Measurements from ENCODE around the gene MBD3L4.
"Not testable (repeated sequence)": the region's sequence is repeated elsewhere in the genome, so short reads cannot be mapped to it uniquely, and the experiment has no call there.

Gene MBD3L4

GRCh38 chr19:7055679-7056078 is 15.7 kb upstream of the MBD3L4 start:
- not testable (repeated sequence) for H4K20me1 ChIP-seq (ENCODE audit: insufficient read depth, low read length); H2AFZ ChIP-seq (ENCODE audit: low read depth, low read length); ATAC-seq (ENCODE audit: insufficient read depth, low read depth); DNase-seq; H3K27ac ChIP-seq (ENCODE audit: low read length); H3K9me3 ChIP-seq (ENCODE audit: insufficient read depth, low read length, severe bottlenecking); H3K9ac ChIP-seq (ENCODE audit: low read depth, low read length); H3K4me2 ChIP-seq (ENCODE audit: insufficient read depth, low read length); H3K4me1 ChIP-seq (ENCODE audit: insufficient read depth, low read length); H3K27me3 ChIP-seq (ENCODE audit: insufficient read depth, low read length, poor library complexity); H3K79me2 ChIP-seq (ENCODE audit: insufficient read depth, low read length); H3K4me3 ChIP-seq (ENCODE audit: low read depth in 1 of 2, low read length in 2 of 2); H3K36me3 ChIP-seq (ENCODE audit: insufficient read depth, low read length)

- H3K4me3 ChIP-seq (ENCODE audit: low read depth in 1 of 2, low read length in 2 of 2); H3K36me3 ChIP-seq (ENCODE audit: insufficient read depth, low read length); H3K79me2 ChIP-seq (ENCODE audit: insufficient read depth, low read length); H3K4me2 ChIP-seq (ENCODE audit: insufficient read depth, low read length); H4K20me1 ChIP-seq (ENCODE audit: insufficient read depth, low read length); H3K4me1 ChIP-seq (ENCODE audit: insufficient read depth, low read length); H2AFZ ChIP-seq (ENCODE audit: low read depth, low read length); H3K27ac ChIP-seq (ENCODE audit: low read length); H3K9me3 ChIP-seq (ENCODE audit: insufficient read depth, low read length, severe bottlenecking); H3K27me3 ChIP-seq (ENCODE audit: insufficient read depth, low read length, poor library complexity); ATAC-seq (ENCODE audit: insufficient read depth, low read depth); DNase-seq; H3K9ac ChIP-seq (ENCODE audit: low read depth, low read length): not testable (repeated sequence)
Observed at GRCh38 chr19:7054635-7055368, 14.8 kb upstream of the MBD3L4 start.

- ATAC-seq (ENCODE audit: insufficient read depth, low read depth); H2AFZ ChIP-seq (ENCODE audit: low read depth, low read length); H3K36me3 ChIP-seq (ENCODE audit: insufficient read depth, low read length); H3K4me3 ChIP-seq (ENCODE audit: low read depth in 1 of 2, low read length in 2 of 2); H3K79me2 ChIP-seq (ENCODE audit: insufficient read depth, low read length); H3K4me1 ChIP-seq (ENCODE audit: insufficient read depth, low read length); H3K4me2 ChIP-seq (ENCODE audit: insufficient read depth, low read length); H3K9ac ChIP-seq (ENCODE audit: low read depth, low read length); H4K20me1 ChIP-seq (ENCODE audit: insufficient read depth, low read length); DNase-seq; H3K27me3 ChIP-seq (ENCODE audit: insufficient read depth, low read length, poor library complexity); H3K9me3 ChIP-seq (ENCODE audit: insufficient read depth, low read length, severe bottlenecking); H3K27ac ChIP-seq (ENCODE audit: low read length): not testable (repeated sequence)
Observed at GRCh38 chr19:7052896-7053295, 12.9 kb upstream of the MBD3L4 start.

GRCh38 chr19:7051421-7051820 is 11.4 kb upstream of the MBD3L4 start:
- H3K36me3 ChIP-seq (ENCODE audit: insufficient read depth, low read length); H3K9me3 ChIP-seq (ENCODE audit: insufficient read depth, low read length, severe bottlenecking); H3K79me2 ChIP-seq (ENCODE audit: insufficient read depth, low read length); H3K27ac ChIP-seq (ENCODE audit: low read length); H3K9ac ChIP-seq (ENCODE audit: low read depth, low read length); ATAC-seq (ENCODE audit: insufficient read depth, low read depth); H3K4me3 ChIP-seq (ENCODE audit: low read depth in 1 of 2, low read length in 2 of 2); H2AFZ ChIP-seq (ENCODE audit: low read depth, low read length); H3K4me1 ChIP-seq (ENCODE audit: insufficient read depth, low read length); H3K4me2 ChIP-seq (ENCODE audit: insufficient read depth, low read length); H3K27me3 ChIP-seq (ENCODE audit: insufficient read depth, low read length, poor library complexity); DNase-seq; H4K20me1 ChIP-seq (ENCODE audit: insufficient read depth, low read length): not testable (repeated sequence)

GRCh38 chr19:7049021-7049420 is 9.0 kb upstream of the MBD3L4 start, which contains the start of gene MBD3L2:
Gene MBD3L2 (plus strand): TSS chr19:7049321. CDS start chr19:7049374, 53 bp downstream.
- H3K27me3 ChIP-seq (ENCODE audit: insufficient read depth, low read length, poor library complexity); H3K27ac ChIP-seq (ENCODE audit: low read length); H4K20me1 ChIP-seq (ENCODE audit: insufficient read depth, low read length); DNase-seq; H3K36me3 ChIP-seq (ENCODE audit: insufficient read depth, low read length); ATAC-seq (ENCODE audit: insufficient read depth, low read depth); H3K4me3 ChIP-seq (ENCODE audit: low read depth in 1 of 2, low read length in 2 of 2); H3K79me2 ChIP-seq (ENCODE audit: insufficient read depth, low read length); H3K4me1 ChIP-seq (ENCODE audit: insufficient read depth, low read length); H3K9me3 ChIP-seq (ENCODE audit: insufficient read depth, low read length, severe bottlenecking); H3K4me2 ChIP-seq (ENCODE audit: insufficient read depth, low read length); H2AFZ ChIP-seq (ENCODE audit: low read depth, low read length); H3K9ac ChIP-seq (ENCODE audit: low read depth, low read length): not testable (repeated sequence)

- H3K36me3 ChIP-seq (ENCODE audit: insufficient read depth, low read length); H3K9me3 ChIP-seq (ENCODE audit: insufficient read depth, low read length, severe bottlenecking); H3K4me3 ChIP-seq (ENCODE audit: low read depth in 1 of 2, low read length in 2 of 2); H3K27ac ChIP-seq (ENCODE audit: low read length); H3K27me3 ChIP-seq (ENCODE audit: insufficient read depth, low read length, poor library complexity); H3K4me1 ChIP-seq (ENCODE audit: insufficient read depth, low read length); H2AFZ ChIP-seq (ENCODE audit: low read depth, low read length); H3K9ac ChIP-seq (ENCODE audit: low read depth, low read length); H4K20me1 ChIP-seq (ENCODE audit: insufficient read depth, low read length); H3K4me2 ChIP-seq (ENCODE audit: insufficient read depth, low read length); DNase-seq; H3K79me2 ChIP-seq (ENCODE audit: insufficient read depth, low read length): not testable (repeated sequence)
- ATAC-seq (ENCODE audit: insufficient read depth, low read depth) = 0 out of 3 replicates have a peak, but pooled peaks have one; percentile 33
Observed at GRCh38 chr19:7041563-7041962, 1.6 kb upstream of the MBD3L4 start.

GRCh38 chr19:7030278-7030677 is 9.7 kb downstream of the MBD3L4 start, which contains the start of gene MBD3L5:
Gene MBD3L5 (plus strand): TSS chr19:7030578. CDS start chr19:7030612, 34 bp downstream.
- not testable (repeated sequence) for H4K20me1 ChIP-seq (ENCODE audit: insufficient read depth, low read length); ATAC-seq (ENCODE audit: insufficient read depth, low read depth); H3K36me3 ChIP-seq (ENCODE audit: insufficient read depth, low read length); DNase-seq; H3K4me1 ChIP-seq (ENCODE audit: insufficient read depth, low read length); H3K4me2 ChIP-seq (ENCODE audit: insufficient read depth, low read length); H3K4me3 ChIP-seq (ENCODE audit: low read depth in 1 of 2, low read length in 2 of 2); H3K79me2 ChIP-seq (ENCODE audit: insufficient read depth, low read length); H2AFZ ChIP-seq (ENCODE audit: low read depth, low read length); H3K27me3 ChIP-seq (ENCODE audit: insufficient read depth, low read length, poor library complexity); H3K9me3 ChIP-seq (ENCODE audit: insufficient read depth, low read length, severe bottlenecking); H3K9ac ChIP-seq (ENCODE audit: low read depth, low read length); H3K27ac ChIP-seq (ENCODE audit: low read length)

GRCh38 chr19:7028790-7029189 is 11.2 kb downstream of the MBD3L4 start:
- H3K4me2 ChIP-seq (ENCODE audit: insufficient read depth, low read length); H4K20me1 ChIP-seq (ENCODE audit: insufficient read depth, low read length); H3K27me3 ChIP-seq (ENCODE audit: insufficient read depth, low read length, poor library complexity); DNase-seq; H3K9ac ChIP-seq (ENCODE audit: low read depth, low read length); H3K27ac ChIP-seq (ENCODE audit: low read length); H3K36me3 ChIP-seq (ENCODE audit: insufficient read depth, low read length); H3K4me1 ChIP-seq (ENCODE audit: insufficient read depth, low read length); H3K9me3 ChIP-seq (ENCODE audit: insufficient read depth, low read length, severe bottlenecking); H3K4me3 ChIP-seq (ENCODE audit: low read depth in 1 of 2, low read length in 2 of 2); H2AFZ ChIP-seq (ENCODE audit: low read depth, low read length); ATAC-seq (ENCODE audit: insufficient read depth, low read depth); H3K79me2 ChIP-seq (ENCODE audit: insufficient read depth, low read length): not testable (repeated sequence)

All from DND-41 (cell line).